Kidney epithelial cell (primary cell): ENCODE results near the gene IFNG-AS1. TPM values are rescaled to one million over a fixed set of nuclear protein-coding genes. Genes with fewer than 3 reads are reported as not detected.

Source experiments
- DNase-seq: peaks from one replicate; pipeline ENCODE4 v3.0.0-alpha.2; 2010; ENCODE audit warnings: low read depth
- H3K27me3 ChIP-seq: 2 replicates; pipeline ENCODE4 v1.6.0; 2011; ENCODE audit warnings: low read length; ENCODE audit not compliant: control insufficient read depth, insufficient read depth
- H3K36me3 ChIP-seq: 2 replicates; pipeline ENCODE4 v1.5.1; 2011; ENCODE audit warnings: low read length; ENCODE audit not compliant: control insufficient read depth, insufficient read depth
- H3K4me3 ChIP-seq: 2 replicates; pipeline ENCODE4 v1.5.1; 2011; ENCODE audit warnings: low read depth, mild to moderate bottlenecking, control low read depth, low read length
- CTCF ChIP-seq: IDR thresholded peaks from 2 replicates; pipeline ENCODE4 v1.5.1; 2011; ENCODE audit warnings: mild to moderate bottlenecking, moderate library complexity, low read length, control low read depth, inconsistent platforms; ENCODE audit not compliant: insufficient read depth, poor library complexity, severe bottlenecking
- total RNA-seq: library from RNA; depleted of rRNA; stranded (reverse); fragments of >200 nt; gene quantifications from 2 replicates; pipeline ENCODE4 v1.2.3, GENCODE V29; 2015

Gene IFNG-AS1
- total RNA-seq, 1 donor from 2014 or later: not detected

GRCh38 chr12:67944093-67944492, 45.2 kb upstream of the IFNG-AS1 start:
- Histone ChIP-seq H3K36me3 (no peaks in the 10 kb centered on the region), H3K4me3 (no peak overlapping the region), H3K27me3 (no peaks in the 10 kb centered on the region)
- DNase-seq: no peak
- no peak for TF ChIP-seq CTCF

GRCh38 chr12:67952787-67953186, 36.5 kb upstream of the IFNG-AS1 start:
- no peaks in the 10 kb centered on the region for H3K27me3 ChIP-seq
- H3K36me3 ChIP-seq: no peaks in the 10 kb centered on the region
- no peak overlapping the region for H3K4me3 ChIP-seq
- TF ChIP-seq CTCF: no peak
- no peak for DNase-seq

- no peaks in the 10 kb centered on the region for H3K36me3 ChIP-seq
- H3K4me3 ChIP-seq: no peak overlapping the region
- no peak for DNase-seq
- TF ChIP-seq CTCF: no peak
- no peaks in the 10 kb centered on the region for H3K27me3 ChIP-seq
Observed at GRCh38 chr12:67957383-67957782, 31.9 kb upstream of the IFNG-AS1 start.

- no peaks in the 10 kb centered on the region for H3K27me3 ChIP-seq
- no peak for TF ChIP-seq CTCF
- no peak overlapping the region for H3K4me3 ChIP-seq
- DNase-seq: no peak
- no peaks in the 10 kb centered on the region for H3K36me3 ChIP-seq
Observed at GRCh38 chr12:67958187-67958586, 31.1 kb upstream of the IFNG-AS1 start.

GRCh38 chr12:67964456-67964855, 24.8 kb upstream of the IFNG-AS1 start:
- Histone ChIP-seq H3K4me3 (no peak overlapping the region), H3K27me3 (no peaks in the 10 kb centered on the region), H3K36me3 (no peaks in the 10 kb centered on the region)
- TF ChIP-seq CTCF: no peak
- no peak for DNase-seq

GRCh38 chr12:67966560-67966959, 22.7 kb upstream of the IFNG-AS1 start:
- Histone ChIP-seq H3K27me3 (no peaks in the 10 kb centered on the region), H3K36me3 (no peaks in the 10 kb centered on the region), H3K4me3 (no peak overlapping the region)
- TF ChIP-seq CTCF: no peak
- DNase-seq: no peak
